Psoas muscle (tissue), 8 donors: ENCODE data around the gene KCNK16. TPM values are rescaled to one million over a fixed set of nuclear protein-coding genes. Genes with fewer than 3 reads are reported as not detected.

Source experiments
- ATAC-seq, 4 donors: fragments of 200-7000 bp; cut with Tn5 transposase; one replicate each; pipeline ENCODE4 v1.9.1; 2020; ENCODE audit warnings: moderate library complexity in 3 of 4, mild to moderate bottlenecking in 2 of 4
- DNase-seq, 2 donors: peaks; one replicate each; pipeline ENCODE4 v3.0.0-alpha.2; 2020
- H3K27ac ChIP-seq: fragments of 200-600 bp; one replicate; pipeline ENCODE4 v1.8.0; 2022
- H3K27me3 ChIP-seq, 3 donors: fragments of 200-600 bp in 1 of 3; one replicate each; pipeline versions ENCODE4 v1.6.1 to v1.8.0; 2013 to 2022; ENCODE audit warnings: low read length in 2 of 3, mild to moderate bottlenecking in 2 of 3, moderate library complexity in 1 of 3; ENCODE audit not compliant: insufficient read depth in 3 of 3
- H3K36me3 ChIP-seq, 2 donors: fragments of 200-600 bp in 1 of 2; one replicate each; pipeline versions ENCODE4 v1.6.1 to v1.8.0; 2013 to 2022; ENCODE audit warnings: low read depth in 1 of 2, mild to moderate bottlenecking in 1 of 2, moderate library complexity in 1 of 2; ENCODE audit not compliant: insufficient read depth in 1 of 2
- H3K4me1 ChIP-seq: fragments of 200-600 bp; one replicate; pipeline ENCODE4 v1.8.0; 2022
- H3K4me3 ChIP-seq: fragments of 200-600 bp; one replicate; pipeline ENCODE4 v1.8.0; 2022; ENCODE audit warnings: mild to moderate bottlenecking
- H3K9me3 ChIP-seq: fragments of 200-600 bp; one replicate; pipeline ENCODE4 v1.8.0; 2022
- WGBS, 3 donors: extraction: QIAGEN DNeasy Blood & Tissue Kit; methylation state at CpG; one replicate each; pipeline versions ENCODE4 v1.1.6 to v1.1.7; 2013; 5-methylcytosine and 5-hydroxymethylcytosine counted together
- intact Hi-C, 2 donors: fragments of 100-400 bp; cut with DNase I; formaldehyde crosslinking; loops; one replicate each; pipeline versions ENCODE4 v1.11.0 to v1.14.2; 2022
- polyA plus RNA-seq, 3 donors: library from polyadenylated mRNA; stranded (reverse); fragments of 200-250 nt; gene quantifications; one replicate each; pipeline ENCODE4 v1.2.3, GENCODE V29; 2013
- total RNA-seq, 4 donors: library from RNA; stranded (reverse); fragmentation: NEBNext Ultra II Directional in 2 of 4; extraction: Animal tissue kit (Norgen Biotek cat#: 25700) in 2 of 4; gene quantifications; one replicate each; pipeline versions ENCODE4 v1.2.1 to v1.2.4, GENCODE V29; 2021 to 2023
- TF ChIP-seq, protein P1 (sequence below): fragments of 200-600 bp; IDR thresholded peaks from one replicate; pipeline ENCODE4 v1.8.0; 2022; ENCODE audit warnings: antibody characterized with exemption
- donor health status: healthy with polysubstance abuse.
- donor health status: DM: no; HTN: no; CAD: no; lungs with moderate emphysema.
- donor health status: Bipolar disorder and iron deficiency.
- donor health status: healthy.
- donor health status: DM: yes; HTN: yes; CAD: no.
- donor health status: DM: no; HTN: no; CAD: no.
- donor health status: DM: no; HTN: no; CAD: no.
- donor health status: DM: yes; HTN: yes; CAD: no.

KCNK16 gene
- total and polyA plus RNA-seq, 7 donors: not detected

- 6 to 8% (median 7%) methylated on average over 44 to 45 of the region's 45 CpGs for WGBS, 3 donors
- H3K36me3 ChIP-seq: no peaks in the 10 kb centered on the region
- no peak overlapping the region for H3K27ac ChIP-seq
- ATAC-seq (peak; percentile 35 to 70 (median 62)), DNase-seq (peak in 1 of 2 donors; percentile 59)
- peak overlapping the region; percentile 49 for H3K4me3 ChIP-seq
- H3K4me1 ChIP-seq: peaks cover 12% of the 10 kb centered on the region
- TF ChIP-seq, protein P1, sequence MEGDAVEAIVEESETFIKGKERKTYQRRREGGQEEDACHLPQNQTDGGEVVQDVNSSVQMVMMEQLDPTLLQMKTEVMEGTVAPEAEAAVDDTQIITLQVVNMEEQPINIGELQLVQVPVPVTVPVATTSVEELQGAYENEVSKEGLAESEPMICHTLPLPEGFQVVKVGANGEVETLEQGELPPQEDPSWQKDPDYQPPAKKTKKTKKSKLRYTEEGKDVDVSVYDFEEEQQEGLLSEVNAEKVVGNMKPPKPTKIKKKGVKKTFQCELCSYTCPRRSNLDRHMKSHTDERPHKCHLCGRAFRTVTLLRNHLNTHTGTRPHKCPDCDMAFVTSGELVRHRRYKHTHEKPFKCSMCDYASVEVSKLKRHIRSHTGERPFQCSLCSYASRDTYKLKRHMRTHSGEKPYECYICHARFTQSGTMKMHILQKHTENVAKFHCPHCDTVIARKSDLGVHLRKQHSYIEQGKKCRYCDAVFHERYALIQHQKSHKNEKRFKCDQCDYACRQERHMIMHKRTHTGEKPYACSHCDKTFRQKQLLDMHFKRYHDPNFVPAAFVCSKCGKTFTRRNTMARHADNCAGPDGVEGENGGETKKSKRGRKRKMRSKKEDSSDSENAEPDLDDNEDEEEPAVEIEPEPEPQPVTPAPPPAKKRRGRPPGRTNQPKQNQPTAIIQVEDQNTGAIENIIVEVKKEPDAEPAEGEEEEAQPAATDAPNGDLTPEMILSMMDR: no peak
- peaks cover 0 to 44% (median 0%) of the 10 kb centered on the region in 3 donors for H3K27me3 ChIP-seq
- no peaks in the 10 kb centered on the region for H3K9me3 ChIP-seq
- intact Hi-C loops: loop anchor here in 1 of 2 donors (5.0 kb wide), 1 partner anchor 226 kb away; no protein-coding TSS in a partner anchor
These were observed 9.5 kb downstream of the KCNK16 start for GRCh38 chr6:39312912-39313525.

GRCh38 chr6:39310542-39310941 is 12.0 kb downstream of the KCNK16 start:
- H3K4me3 ChIP-seq: no peak overlapping the region
- no peak for DNase-seq
- no peak overlapping the region for H3K27ac ChIP-seq
- ATAC-seq: no peak
- WGBS, 3 donors: 64 to 69% (median 67%) methylated on average over 3 to 4 of the region's 4 CpGs
- H3K9me3 ChIP-seq: no peaks in the 10 kb centered on the region
- no peaks in the 10 kb centered on the region for H3K36me3 ChIP-seq
- TF ChIP-seq, protein P1: no peak
- intact Hi-C loops: loop anchor here in 1 of 2 donors (2.0 to 5.0 kb wide), 2 partner anchors 223 to 440 kb away; no protein-coding TSS in a partner anchor
- peaks cover 12% of the 10 kb centered on the region for H3K4me1 ChIP-seq
- H3K27me3 ChIP-seq: peaks cover 0 to 35% (median 0%) of the 10 kb centered on the region in 3 donors

DNA sequence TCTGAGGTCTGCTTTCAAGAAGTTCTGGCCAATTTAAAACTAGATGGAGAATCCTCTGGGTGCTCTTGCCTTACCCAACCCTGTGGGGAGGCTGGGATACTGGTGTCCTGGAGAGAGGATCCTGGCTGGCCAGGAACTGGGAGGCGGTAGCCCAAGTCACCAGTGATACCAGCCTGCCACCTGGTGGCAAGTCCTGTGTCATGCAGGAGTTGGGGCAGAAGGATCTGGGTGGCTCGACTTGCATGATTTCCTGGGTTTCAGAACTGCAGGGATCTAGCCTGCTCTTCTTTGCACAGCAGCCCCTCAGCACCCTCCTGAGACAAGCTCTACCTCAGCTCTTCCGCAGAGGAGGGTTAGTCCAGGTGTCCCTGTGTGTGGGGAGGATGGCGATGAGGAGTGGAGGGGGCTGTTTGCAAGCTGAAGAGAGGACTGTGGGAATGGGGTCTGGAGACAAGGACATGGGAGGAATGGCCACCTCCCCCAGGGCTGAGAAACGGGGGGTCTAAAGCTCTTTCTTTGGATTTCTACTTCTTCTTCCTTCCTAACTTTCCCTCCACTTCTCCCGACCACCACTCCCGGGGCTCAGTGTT is 12.5 kb downstream of the KCNK16 start:
- intact Hi-C loops: loop anchor here (2.0 to 10.0 kb wide), 6 partner anchors 143 to 439 kb away; no protein-coding TSS in a partner anchor
- no peaks in the 10 kb centered on the region for H3K36me3 ChIP-seq
- peak; percentile 66 to 82 for DNase-seq
- H3K9me3 ChIP-seq: no peaks in the 10 kb centered on the region
- peaks cover 12% of the 10 kb centered on the region for H3K4me1 ChIP-seq
- H3K27ac ChIP-seq: no peak overlapping the region
- H3K4me3 ChIP-seq: no peak overlapping the region
- WGBS, 3 donors: 46 to 58% (median 51%) methylated on average over 7 of the region's 7 CpGs
- TF ChIP-seq, protein P1: peak; percentile 89
- peaks cover 0 to 33% (median 0%) of the 10 kb centered on the region in 3 donors for H3K27me3 ChIP-seq
- peak; percentile 82 to 91 (median 84) for ATAC-seq

GRCh38 chr6:39307462-39307861 is 15.0 kb downstream of the KCNK16 start:
- no peaks in the 10 kb centered on the region for H3K9me3 ChIP-seq
- no peak for DNase-seq
- H3K4me1 ChIP-seq: no peaks in the 10 kb centered on the region
- peaks cover 0 to 10% (median 0%) of the 10 kb centered on the region in 3 donors for H3K27me3 ChIP-seq
- TF ChIP-seq, protein P1: no peak
- no peak overlapping the region for H3K4me3 ChIP-seq
- no peak for ATAC-seq
- no peak overlapping the region for H3K27ac ChIP-seq
- intact Hi-C loops: loop anchor here in 1 of 2 donors (5.0 to 10.0 kb wide), 4 partner anchors 140 to 435 kb away; no protein-coding TSS in a partner anchor
- no peaks in the 10 kb centered on the region for H3K36me3 ChIP-seq
- WGBS, 3 donors: 75 to 87% (median 78%) methylated on average over 3 of the region's 3 CpGs
